K562 (cell line): ENCODE results near the gene SHB.

ENCODE experiments used
- ARNT ChIP-seq, 2 experiments: fragments of 450-650 bp; IDR thresholded peaks; 2 replicates each; pipeline ENCODE4 v1.6.1; 2016; ENCODE audit warnings: mild to moderate bottlenecking in 1 of 2
- ATF1 ChIP-seq, 2 experiments: fragments of 450-650 bp in 1 of 2; IDR thresholded peaks; 2 replicates each; pipeline ENCODE4 v1.6.1; 2016; ENCODE audit warnings: missing compliant biosample characterization in 1 of 2, missing genetic modification characterization in 1 of 2
- BHLHE40 ChIP-seq: IDR thresholded peaks from 2 replicates; pipeline ENCODE4 v1.6.1; 2011; ENCODE audit warnings: low read length, improper control_type of control experiment
- CTCF ChIP-seq, 3 experiments: IDR thresholded peaks in 2 of 3; conservative IDR thresholded peaks in 1 of 3; 2 replicates each; pipeline ENCODE4 v1.5.1; 2011 to 2012; ENCODE audit warnings: low read length in 3 of 3, mild to moderate bottlenecking in 3 of 3, control low read depth in 2 of 3, improper control_type of control experiment in 1 of 3, inconsistent platforms in 1 of 3, low read depth in 1 of 3, mixed read lengths in 1 of 3, moderate library complexity in 1 of 3; ENCODE audit not compliant: insufficient read depth in 2 of 3
- FOXJ3 ChIP-seq: sonication (generic); formaldehyde crosslinking; IDR thresholded peaks from 2 replicates; pipeline ENCODE4 v1.4.0; 2020; ENCODE audit warnings: mild to moderate bottlenecking, missing genetic modification reagents
- HNRNPLL ChIP-seq: fragments of 200-400 bp; formaldehyde crosslinking; IDR thresholded peaks from 2 replicates; pipeline ENCODE4 v1.6.1; 2017; ENCODE audit warnings: low read length, low read depth, mild to moderate bottlenecking; ENCODE audit not compliant: poor library complexity, severe bottlenecking
- MNT ChIP-seq, 2 experiments: fragments of 450-650 bp; conservative IDR thresholded peaks; 2 replicates each; pipeline ENCODE4 v1.6.1; 2017; ENCODE audit warnings: mild to moderate bottlenecking in 2 of 2, moderate library complexity in 2 of 2
- PTRF ChIP-seq: fragments of 450-650 bp; IDR thresholded peaks from 2 replicates; pipeline ENCODE4 v1.6.1; 2016; ENCODE audit warnings: mild to moderate bottlenecking, missing genetic modification characterization, missing compliant biosample characterization
- SIN3A ChIP-seq, 2 experiments: fragments of 150-350 bp in 1 of 2; IDR thresholded peaks; 2 replicates each; pipeline ENCODE4 v1.6.1; 2011 to 2016; ENCODE audit warnings: borderline replicate concordance in 2 of 2, low read depth in 2 of 2, low read length in 2 of 2, mild to moderate bottlenecking in 2 of 2, moderate library complexity in 2 of 2; ENCODE audit not compliant: control insufficient read depth in 1 of 2
- ZBTB26 ChIP-seq: fragments of 450-650 bp; formaldehyde crosslinking; IDR thresholded peaks from 2 replicates; pipeline ENCODE4 v1.4.0; 2022; ENCODE audit warnings: missing genetic modification characterization
- ZFX ChIP-seq: sonication (generic); formaldehyde crosslinking; IDR thresholded peaks from 2 replicates; pipeline ENCODE4 v1.8.0; 2022; ENCODE audit warnings: mild to moderate bottlenecking, missing genetic modification reagents, moderate library complexity
- ZNF311 ChIP-seq: fragments of 250-450 bp; sonication (Bioruptor Pico); IDR thresholded peaks from 2 replicates; pipeline ENCODE4 v1.4.0; 2020; ENCODE audit warnings: mild to moderate bottlenecking, moderate library complexity
- TF ChIP-seq, protein P1 (sequence below), 2 experiments: IDR thresholded peaks in 1 of 2; conservative IDR thresholded peaks in 1 of 2; 2 replicates each; pipeline ENCODE4 v1.6.1; 2016; ENCODE audit warnings: low read depth in 2 of 2, mild to moderate bottlenecking in 1 of 2, missing compliant biosample characterization in 1 of 2, missing genetic modification characterization in 1 of 2, moderate library complexity in 1 of 2
- TF ChIP-seq, protein P2 (sequence below): sonication (generic); formaldehyde crosslinking; IDR thresholded peaks from 2 replicates; pipeline ENCODE4 v1.5.0; 2020; ENCODE audit warnings: missing genetic modification reagents

- TF ChIP-seq, protein P1, sequence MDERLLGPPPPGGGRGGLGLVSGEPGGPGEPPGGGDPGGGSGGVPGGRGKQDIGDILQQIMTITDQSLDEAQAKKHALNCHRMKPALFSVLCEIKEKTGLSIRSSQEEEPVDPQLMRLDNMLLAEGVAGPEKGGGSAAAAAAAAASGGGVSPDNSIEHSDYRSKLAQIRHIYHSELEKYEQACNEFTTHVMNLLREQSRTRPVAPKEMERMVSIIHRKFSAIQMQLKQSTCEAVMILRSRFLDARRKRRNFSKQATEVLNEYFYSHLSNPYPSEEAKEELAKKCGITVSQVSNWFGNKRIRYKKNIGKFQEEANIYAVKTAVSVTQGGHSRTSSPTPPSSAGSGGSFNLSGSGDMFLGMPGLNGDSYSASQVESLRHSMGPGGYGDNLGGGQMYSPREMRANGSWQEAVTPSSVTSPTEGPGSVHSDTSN (CRISPR knock-in tag; IDR thresholded peaks at IDR 0.05; ENCODE audit: low read depth) = no peak
- TF ChIP-seq, protein P1 (tag; conservative IDR thresholded peaks at IDR 0.05; ENCODE audit: low read depth) = no peak
- TF ChIP-seq FOXJ3 (CRISPR knock-in tag) (no peak), CTCF (IDR thresholded peaks at IDR 0.05 in 2 of 3, conservative IDR thresholded peaks at IDR 0.05 in 1 of 3; ENCODE audit: insufficient read depth in 2 of 3, low read depth in 1 of 3, low read length in 3 of 3) (no peak), SIN3A (IDR thresholded peaks at IDR 0.05; ENCODE audit: borderline replicate concordance in 2 of 2, control insufficient read depth in 1 of 2, low read depth in 2 of 2, low read length in 2 of 2) (no peak), MNT (conservative IDR thresholded peaks at IDR 0.05) (no peak), PTRF (tag) (no peak), ZNF311 (CRISPR knock-in tag) (no peak), HNRNPLL (no peak), ZBTB26 (CRISPR knock-in tag) (no peak), ATF1 (CRISPR knock-in tag; IDR thresholded peaks at IDR 0.05) (no peak), ATF1 (tag; IDR thresholded peaks at IDR 0.05) (no peak), ARNT (IDR thresholded peaks at IDR 0.05) (no peak), BHLHE40 (no peak), ZFX (CRISPR knock-in tag) (no peak)
- TF ChIP-seq, protein P2, sequence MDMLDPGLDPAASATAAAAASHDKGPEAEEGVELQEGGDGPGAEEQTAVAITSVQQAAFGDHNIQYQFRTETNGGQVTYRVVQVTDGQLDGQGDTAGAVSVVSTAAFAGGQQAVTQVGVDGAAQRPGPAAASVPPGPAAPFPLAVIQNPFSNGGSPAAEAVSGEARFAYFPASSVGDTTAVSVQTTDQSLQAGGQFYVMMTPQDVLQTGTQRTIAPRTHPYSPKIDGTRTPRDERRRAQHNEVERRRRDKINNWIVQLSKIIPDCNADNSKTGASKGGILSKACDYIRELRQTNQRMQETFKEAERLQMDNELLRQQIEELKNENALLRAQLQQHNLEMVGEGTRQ (CRISPR knock-in tag) = no peak
Observed at GRCh38 chr9:37971108-37971459, 97.9 kb downstream of the SHB start.
